Endothelial cell of umbilical vein (primary cell): ENCODE measurements around the gene TMED7. TPM values are rescaled to one million over a fixed set of nuclear protein-coding genes. Genes with fewer than 3 reads are reported as not detected.
"Not testable (repeated sequence)": the region's sequence is repeated elsewhere in the genome, so short reads cannot be mapped to it uniquely, and the experiment has no call there.

Experiments used
- BruUV-seq: library from RNA; stranded (reverse); fragments of 400-500 nt; replicated peaks from 2 replicates; lab custom pipeline; 2021; lab: Mats Ljungman, UMichigan
- CTCF ChIA-PET: fragments of 300-600, 350-600 bp; sonication (Branson Sonifier 250); formaldehyde crosslinking; loops from one replicate; lab custom pipeline; 2021; ENCODE audit warnings: antibody characterized with exemption, inconsistent platforms; lab: Charles Lee
- POLR2A ChIA-PET: fragments of 300-600, 350-600 bp; sonication (Branson Sonifier 250); formaldehyde crosslinking; loops from one replicate; lab custom pipeline; 2021; ENCODE audit warnings: antibody characterized with exemption, inconsistent platforms; lab: Charles Lee
- DNase-seq: peaks from one replicate; pipeline ENCODE4 v3.0.0-alpha.2; 2011; ENCODE audit warnings: low read depth, low spot score
- FAIRE-seq: peaks from 2 replicates; lab custom pipeline; 2011; peaks lifted over from hg19 to GRCh38; lab: Jason Lieb, UNC
- H2AFZ ChIP-seq: 2 replicates; pipeline ENCODE4 v1.6.0; 2012; ENCODE audit warnings: low read depth, low read length, control low read depth, inconsistent platforms
- H3K27ac ChIP-seq: 2 replicates; pipeline ENCODE4 v1.5.1; 2011; ENCODE audit warnings: low read depth, mild to moderate bottlenecking, control low read depth, low read length, moderate library complexity; ENCODE audit not compliant: insufficient read depth
- H3K27me3 ChIP-seq, 2 experiments: 2 replicates each; pipeline versions ENCODE4 v1.6.0 to v1.6.1; 2011; ENCODE audit warnings: low read length in 2 of 2, mixed read lengths in 1 of 2; ENCODE audit not compliant: control insufficient read depth in 2 of 2, insufficient read depth in 2 of 2
- H3K36me3 ChIP-seq, 2 experiments: 2 replicates in 1 of 2; 3 replicates in 1 of 2; pipeline ENCODE4 v1.5.1; 2011; ENCODE audit warnings: low read length in 2 of 2, mild to moderate bottlenecking in 1 of 2, moderate library complexity in 1 of 2; ENCODE audit not compliant: control insufficient read depth in 2 of 2, insufficient read depth in 2 of 2; ENCODE audit errors: extremely low read depth in 1 of 2
- H3K4me1 ChIP-seq: 3 replicates; pipeline ENCODE4 v1.5.1; 2011; ENCODE audit warnings: mild to moderate bottlenecking, low read length; ENCODE audit not compliant: control insufficient read depth, insufficient read depth; ENCODE audit errors: extremely low read depth
- H3K4me2 ChIP-seq: 2 replicates; pipeline ENCODE4 v1.6.1; 2011; ENCODE audit warnings: low read length, control low read depth, mixed read lengths; ENCODE audit not compliant: insufficient read depth
- H3K4me3 ChIP-seq, 3 experiments: fragments of 200-600 bp in 1 of 3; sonication (generic), shearing (Covaris generic) in 1 of 3; replicated peaks in 1 of 3; 2 replicates each; pipeline ENCODE4 v1.5.1; 2011 to 2016; ENCODE audit warnings: control low read depth in 3 of 3, low read length in 3 of 3, mild to moderate bottlenecking in 2 of 3, inconsistent platforms in 1 of 3, low read depth in 1 of 3, moderate library complexity in 1 of 3; ENCODE audit not compliant: insufficient read depth in 1 of 3
- H3K79me2 ChIP-seq: 2 replicates; pipeline ENCODE4 v1.6.0; 2012; ENCODE audit warnings: low read length, inconsistent platforms; ENCODE audit not compliant: control insufficient read depth, insufficient read depth
- H3K9ac ChIP-seq: replicated peaks from 2 replicates; pipeline ENCODE3; 2011; ENCODE audit warnings: low read length, control low read depth; ENCODE audit not compliant: insufficient read depth; ENCODE audit errors: extremely low read depth
- H3K9me1 ChIP-seq: replicated peaks from 3 replicates; pipeline ENCODE4 v1.6.0; 2011; ENCODE audit warnings: mild to moderate bottlenecking, low read length; ENCODE audit not compliant: control insufficient read depth, insufficient read depth; ENCODE audit errors: extremely low read depth
- H3K9me3 ChIP-seq: replicated peaks from 2 replicates; pipeline ENCODE4 v1.5.1; 2012; ENCODE audit warnings: low read length, inconsistent platforms; ENCODE audit not compliant: control insufficient read depth, insufficient read depth
- H4K20me1 ChIP-seq: replicated peaks from 2 replicates; pipeline ENCODE3; 2011; ENCODE audit warnings: mild to moderate bottlenecking, low read length; ENCODE audit not compliant: control insufficient read depth, insufficient read depth; ENCODE audit errors: extremely low read depth
- FOS ChIP-seq: IDR thresholded peaks from 2 replicates; pipeline ENCODE4 v1.6.1; 2011; ENCODE audit warnings: mild to moderate bottlenecking, low read length, moderate library complexity, borderline replicate concordance; ENCODE audit not compliant: insufficient read depth
- POLR2A ChIP-seq: IDR thresholded peaks from 2 replicates; pipeline ENCODE4 v1.6.1; 2012; ENCODE audit warnings: low read depth, mild to moderate bottlenecking, control low read depth, low read length
- dilution Hi-C: fragments of 300-500 bp; cut with MboI; formaldehyde crosslinking; loops from one replicate; pipeline ENCODE4 v1.15.0; 2019; ENCODE audit warnings: low sequenced_read_pairs; ENCODE audit not compliant: extremely low pct_ligation_motif_present
- intact Hi-C: fragments of 100-400 bp; cut with micrococcal nuclease; formaldehyde crosslinking; loops from one replicate; pipeline ENCODE4 v1.10.0; 2022
- polyA plus RNA-seq, 4 experiments: library from polyadenylated mRNA; depleted of rRNA in 3 of 4; stranded (reverse) in 3 of 4; unstranded in 1 of 4; fragments of >200 nt; gene quantifications; 2 replicates each; pipeline versions ENCODE4 v1.2.1 to v1.2.3, GENCODE V29; 2011 to 2012; ENCODE audit warnings: missing spikeins in 1 of 4
- total RNA-seq: library from RNA; stranded (reverse); gene quantifications from 2 replicates; pipeline ENCODE4 v1.2.3, GENCODE V29; 2021

TMED7 gene
- total and polyA plus RNA-seq, 2 donors (not counting 3 experiments of a cell fraction or from before 2014, with no cell fraction given) = 57.6 to 101 TPM

DNA sequence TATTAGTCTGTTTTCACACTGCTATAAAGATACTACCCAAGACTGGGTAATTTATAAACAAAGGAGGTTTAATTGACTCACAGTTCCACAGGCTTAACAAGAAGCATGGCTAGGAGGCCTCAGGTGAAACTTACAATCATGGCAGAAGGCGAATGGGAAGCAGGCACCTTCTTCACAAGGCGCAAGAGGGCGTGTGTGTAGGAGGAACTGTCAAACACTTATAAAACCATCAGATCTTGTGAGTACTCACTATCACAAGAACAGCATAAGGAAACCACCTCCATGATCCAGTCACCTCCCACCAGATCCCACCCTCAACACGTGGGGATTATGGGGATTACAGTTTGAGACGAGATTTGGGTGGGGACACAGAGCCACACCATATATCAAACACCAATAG is 19.6 kb upstream of the TMED7 start:
- H3K9ac ChIP-seq, H3K79me2 ChIP-seq, BruUV-seq, FAIRE-seq, intact Hi-C loops, H3K4me2 ChIP-seq, DNase-seq, H3K4me1 ChIP-seq, H3K27me3 ChIP-seq, H3K36me3 ChIP-seq, H3K27ac ChIP-seq, POLR2A ChIA-PET, H2AFZ ChIP-seq, H3K4me3 ChIP-seq, dilution Hi-C loops, CTCF ChIA-PET, H4K20me1 ChIP-seq, H3K9me3 ChIP-seq, H3K9me1 ChIP-seq: not testable (repeated sequence)

DNA sequence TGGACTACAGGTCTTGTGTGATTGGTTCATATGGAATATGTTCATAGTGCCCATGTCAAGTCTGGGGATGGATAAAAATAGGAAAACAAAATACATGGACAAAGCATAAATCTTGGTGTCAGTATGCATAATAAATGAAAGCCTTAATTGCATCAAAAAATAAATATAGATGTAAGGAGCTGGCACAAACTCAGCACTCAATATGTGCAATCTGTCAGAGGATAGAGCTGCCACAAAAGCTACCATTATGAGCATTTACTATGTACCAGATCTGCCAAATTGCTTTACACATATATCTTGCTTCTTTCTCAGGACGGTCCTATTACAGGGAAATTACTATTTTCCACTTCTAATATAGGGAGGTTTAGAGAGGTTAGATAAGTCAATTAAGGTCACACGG is 18.2 kb upstream of the TMED7 start:
- Histone ChIP-seq H3K79me2 (no peaks in the 10 kb centered on the region), H2AFZ (no peak overlapping the region), H3K4me1 (no peaks in the 10 kb centered on the region), H3K4me3 (no peak overlapping the region), H3K36me3 (no peaks in the 10 kb centered on the region), H3K4me2 (no peak overlapping the region), H3K27ac (no peak overlapping the region), H3K27me3 (peaks cover 0 to 3% of the 10 kb centered on the region in 2 experiments), H4K20me1 (peaks cover 2% of the 10 kb centered on the region), H3K9me3 (no peaks in the 10 kb centered on the region), H3K9ac (no peak overlapping the region), H3K9me1 (no peaks in the 10 kb centered on the region)
- DNase-seq (no peak), FAIRE-seq (no peak)
- TF ChIP-seq FOS = no peak
- TF ChIP-seq POLR2A = no peak
- dilution Hi-C loops (no loop called here), intact Hi-C loops (no loop called here)
- POLR2A ChIA-PET = no interaction called here
- no TSS peak for BruUV-seq
- CTCF ChIA-PET = interaction anchor here (1.0 kb wide), 1 partner anchor 9 kb away, joined by 3 read pairs; no protein-coding TSS in a partner anchor
